Breast epithelium (tissue), 4 donors: Measurements from ENCODE around the gene KCNK4. TPM values are rescaled to one million over a fixed set of nuclear protein-coding genes. Genes with fewer than 3 reads are reported as not detected.
"Not testable (repeated sequence)": the region's sequence is repeated elsewhere in the genome, so short reads cannot be mapped to it uniquely, and the experiment has no call there.

Source experiments
- DNase-seq, 2 donors: peaks; one replicate each; pipeline ENCODE4 v3.0.0-alpha.2; 2019; ENCODE audit warnings: low spot score in 2 of 2
- H3K27ac ChIP-seq, 2 donors: fragments of 200-600 bp; sonication (generic) in 1 of 2; one replicate each; pipeline ENCODE4 v1.5.1; 2016 to 2019; ENCODE audit warnings: mild to moderate bottlenecking in 1 of 2
- H3K27me3 ChIP-seq, 2 donors: fragments of 200-600 bp; sonication (generic) in 1 of 2; one replicate each; pipeline versions ENCODE4 v1.5.1 to v1.6.0; 2017 to 2019; ENCODE audit warnings: control low read depth in 1 of 2, mild to moderate bottlenecking in 1 of 2
- H3K36me3 ChIP-seq: fragments of 200-600 bp; one replicate; pipeline ENCODE4 v1.5.1; 2019
- H3K4me1 ChIP-seq, 2 donors: fragments of 200-600 bp; sonication (generic); one replicate each; pipeline ENCODE4 v1.5.1; 2016 to 2019; ENCODE audit warnings: control low read depth in 1 of 2
- H3K4me3 ChIP-seq, 3 donors: fragments of 200-600 bp; sonication (generic); 1 replicate in 2 of 3; 2 replicates in 1 of 3; pipeline ENCODE4 v1.5.1; 2016 to 2019; ENCODE audit warnings: mild to moderate bottlenecking in 3 of 3, moderate library complexity in 2 of 3
- H3K9me3 ChIP-seq, 2 donors: fragments of 200-600 bp; sonication (generic) in 1 of 2; one replicate each; pipeline ENCODE4 v1.5.1; 2016 to 2019; ENCODE audit warnings: control low read depth in 1 of 2
- POLR2A ChIP-seq: fragments of 450-650 bp; IDR thresholded peaks from one replicate; pipeline ENCODE4 v1.6.1; 2016; ENCODE audit warnings: antibody characterized with exemption, mild to moderate bottlenecking, moderate library complexity
- POLR2AphosphoS5 ChIP-seq, 3 donors: sonication (generic); formaldehyde crosslinking; IDR thresholded peaks; one replicate each; pipeline ENCODE4 v1.6.1; 2017; ENCODE audit warnings: antibody characterized with exemption in 3 of 3
- intact Hi-C: fragments of 100-400 bp; cut with DNase I; formaldehyde crosslinking; loops from one replicate; pipeline ENCODE4 v1.15.1; 2023; ENCODE audit warnings: low total_unique reads
- total RNA-seq, 3 donors: library from RNA; depleted of rRNA; stranded (reverse); fragments of >200 nt; gene quantifications; one replicate each; pipeline ENCODE4 v1.1.0, GENCODE V29; 2016
- TF ChIP-seq, protein P1 (sequence below), 3 donors: fragments of 450-650 bp; IDR thresholded peaks; one replicate each; pipeline ENCODE4 v1.5.1; 2016 to 2017; ENCODE audit warnings: antibody characterized with exemption in 3 of 3, mild to moderate bottlenecking in 3 of 3, moderate library complexity in 3 of 3

The KCNK4 gene
- total RNA-seq, 3 donors from 2014 or later = 2.3 TPM; not detected in 2

DNA sequence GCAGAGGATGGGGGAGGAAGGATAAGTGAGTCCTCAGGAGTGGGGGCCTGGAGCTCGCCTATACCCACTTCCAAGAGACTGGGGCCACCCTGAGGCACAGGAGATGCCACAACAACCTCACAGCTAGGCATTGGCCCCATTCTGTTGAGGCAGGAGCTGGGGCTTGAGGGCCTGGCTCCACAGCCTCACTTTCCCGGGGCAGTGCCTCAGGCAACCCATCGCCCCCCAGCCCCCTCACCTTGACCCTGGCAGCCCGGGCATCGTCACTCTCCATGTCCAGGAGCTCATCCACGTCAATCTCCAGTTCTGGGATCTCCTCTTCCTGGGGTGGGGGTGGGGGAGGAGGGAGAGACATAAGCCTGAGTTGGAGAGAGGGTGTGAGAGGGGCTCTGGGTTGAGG, 46.1 kb upstream of the KCNK4 start:
- peaks cover 10 to 12% of the 10 kb centered on the region in 2 donors for H3K4me1 ChIP-seq
- no peak for DNase-seq
- no peaks in the 10 kb centered on the region for H3K27me3 ChIP-seq
- H3K36me3 ChIP-seq = no peaks in the 10 kb centered on the region
- intact Hi-C loops = no loop called here
- peak overlapping the region; percentile 3 to 91 (median 76) for H3K4me3 ChIP-seq
- H3K27ac ChIP-seq = peak overlapping the region; percentile 73 to 84
- TF ChIP-seq POLR2AphosphoS5 (IDR thresholded peaks at IDR 0.05) (no peak), POLR2A (no peak)
- TF ChIP-seq, protein P1, sequence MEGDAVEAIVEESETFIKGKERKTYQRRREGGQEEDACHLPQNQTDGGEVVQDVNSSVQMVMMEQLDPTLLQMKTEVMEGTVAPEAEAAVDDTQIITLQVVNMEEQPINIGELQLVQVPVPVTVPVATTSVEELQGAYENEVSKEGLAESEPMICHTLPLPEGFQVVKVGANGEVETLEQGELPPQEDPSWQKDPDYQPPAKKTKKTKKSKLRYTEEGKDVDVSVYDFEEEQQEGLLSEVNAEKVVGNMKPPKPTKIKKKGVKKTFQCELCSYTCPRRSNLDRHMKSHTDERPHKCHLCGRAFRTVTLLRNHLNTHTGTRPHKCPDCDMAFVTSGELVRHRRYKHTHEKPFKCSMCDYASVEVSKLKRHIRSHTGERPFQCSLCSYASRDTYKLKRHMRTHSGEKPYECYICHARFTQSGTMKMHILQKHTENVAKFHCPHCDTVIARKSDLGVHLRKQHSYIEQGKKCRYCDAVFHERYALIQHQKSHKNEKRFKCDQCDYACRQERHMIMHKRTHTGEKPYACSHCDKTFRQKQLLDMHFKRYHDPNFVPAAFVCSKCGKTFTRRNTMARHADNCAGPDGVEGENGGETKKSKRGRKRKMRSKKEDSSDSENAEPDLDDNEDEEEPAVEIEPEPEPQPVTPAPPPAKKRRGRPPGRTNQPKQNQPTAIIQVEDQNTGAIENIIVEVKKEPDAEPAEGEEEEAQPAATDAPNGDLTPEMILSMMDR (IDR thresholded peaks at IDR 0.05) = no peak
- no peaks in the 10 kb centered on the region for H3K9me3 ChIP-seq

DNA sequence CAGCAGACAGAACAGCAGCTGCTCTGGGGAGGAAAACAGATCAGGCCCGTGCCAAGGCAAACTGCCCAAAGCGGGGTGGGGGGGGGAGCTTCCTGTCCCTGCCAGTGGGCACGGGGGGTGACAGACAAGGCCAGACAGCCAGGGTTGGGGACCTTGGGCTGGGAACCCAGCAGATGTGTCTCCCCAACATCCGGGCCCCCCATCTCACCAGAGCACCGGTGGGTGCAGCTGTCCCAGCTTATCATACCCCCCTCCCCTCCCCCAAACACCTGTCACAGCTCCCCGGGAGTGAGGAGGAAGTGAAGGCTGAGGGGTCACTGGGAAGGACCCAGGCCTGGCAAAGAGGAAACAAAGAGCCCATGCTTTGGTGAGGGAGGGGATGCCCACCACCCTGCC, 45.7 kb upstream of the KCNK4 start:
- intact Hi-C loops = no loop called here
- Histone ChIP-seq H3K36me3 (no peaks in the 10 kb centered on the region), H3K4me1 (peaks cover 7 to 12% of the 10 kb centered on the region in 2 donors), H3K4me3 (peak overlapping the region; percentile 71 to 91 (median 76)), H3K27me3 (no peaks in the 10 kb centered on the region), H3K27ac (peak overlapping the region; percentile 73 to 84), H3K9me3 (no peaks in the 10 kb centered on the region)
- DNase-seq = no peak
- TF ChIP-seq POLR2A (no peak), POLR2AphosphoS5 (IDR thresholded peaks at IDR 0.05) (no peak)

DNA sequence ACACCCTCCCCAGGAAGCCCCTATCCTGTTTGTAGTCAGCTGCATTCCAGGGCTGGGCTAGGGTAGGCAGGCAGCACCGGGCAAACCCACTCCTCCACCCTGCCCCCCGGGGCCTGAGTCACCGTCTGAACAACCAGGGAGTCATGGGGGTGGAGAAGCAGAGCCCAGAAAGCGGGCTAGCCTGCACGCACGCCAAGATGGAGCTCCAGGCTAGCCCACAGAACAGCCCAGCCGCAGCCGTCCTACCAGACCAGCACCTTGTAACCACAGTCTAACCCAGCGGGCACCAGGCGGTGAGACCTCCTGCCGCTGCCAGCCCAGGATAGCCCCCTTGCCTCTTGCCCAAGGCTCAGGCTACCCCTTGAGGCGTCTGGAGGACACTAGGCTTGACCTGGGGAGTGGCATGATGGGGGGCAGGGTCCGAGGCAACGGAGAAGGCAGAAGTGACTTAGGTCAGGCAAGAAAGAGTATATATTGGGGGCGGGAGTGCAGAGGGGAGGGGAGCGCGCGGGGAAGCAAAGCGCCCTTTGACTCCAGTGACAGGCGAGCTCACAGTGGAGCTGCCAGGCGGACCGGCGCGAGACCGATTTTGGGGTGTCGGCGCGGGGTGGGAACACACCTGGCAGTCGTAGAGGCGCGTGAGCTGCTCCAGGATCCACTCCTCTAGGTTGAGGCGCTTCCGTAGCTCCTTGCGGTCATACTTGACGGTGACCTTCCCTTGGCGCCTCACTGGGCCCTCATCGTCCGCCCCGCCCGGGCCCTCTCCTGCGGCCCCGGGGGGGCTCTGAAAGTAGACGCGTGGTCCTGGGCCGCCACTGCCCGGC, 45.1 kb upstream of the KCNK4 start:
- intact Hi-C loops = no loop called here

DNA sequence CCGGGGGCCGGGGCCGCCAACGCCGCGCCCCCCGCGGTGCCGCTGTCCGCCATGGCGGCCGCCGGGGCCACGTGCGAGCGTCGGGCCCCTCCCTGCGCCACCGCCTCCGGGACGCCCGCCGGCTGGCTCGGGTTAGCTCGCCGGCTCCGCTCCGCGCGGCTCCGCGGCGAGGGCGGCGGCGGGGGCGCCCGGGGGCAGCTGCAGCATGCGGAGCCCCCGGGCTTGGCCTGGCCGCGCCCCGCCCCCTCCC, 44.6 kb upstream of the KCNK4 start:
- H3K9me3 ChIP-seq, intact Hi-C loops, H3K27me3 ChIP-seq, DNase-seq, H3K36me3 ChIP-seq: not testable (repeated sequence)
- H3K27ac ChIP-seq = peak overlapping the region; percentile 73 to 84
- H3K4me1 ChIP-seq = peaks cover 6 to 12% of the 10 kb centered on the region in 2 donors
- H3K4me3 ChIP-seq = peak overlapping the region; percentile 71 to 91 (median 76)

More for the DNA sequence above, 45.1 kb upstream of the KCNK4 start:
- no peak for TF ChIP-seq POLR2A
- peak in 1 of 3 donors; percentile 10 for TF ChIP-seq POLR2AphosphoS5 (IDR thresholded peaks at IDR 0.05)
- TF ChIP-seq, protein P1 (IDR thresholded peaks at IDR 0.05) = no peak
- peak; percentile 69 to 70 for DNase-seq
- Histone ChIP-seq H3K36me3 (no peaks in the 10 kb centered on the region), H3K4me3 (peak overlapping the region; percentile 71 to 91 (median 76)), H3K4me1 (peaks cover 6 to 12% of the 10 kb centered on the region in 2 donors), H3K27ac (peak overlapping the region; percentile 73 to 84), H3K9me3 (no peaks in the 10 kb centered on the region), H3K27me3 (no peaks in the 10 kb centered on the region)

DNA sequence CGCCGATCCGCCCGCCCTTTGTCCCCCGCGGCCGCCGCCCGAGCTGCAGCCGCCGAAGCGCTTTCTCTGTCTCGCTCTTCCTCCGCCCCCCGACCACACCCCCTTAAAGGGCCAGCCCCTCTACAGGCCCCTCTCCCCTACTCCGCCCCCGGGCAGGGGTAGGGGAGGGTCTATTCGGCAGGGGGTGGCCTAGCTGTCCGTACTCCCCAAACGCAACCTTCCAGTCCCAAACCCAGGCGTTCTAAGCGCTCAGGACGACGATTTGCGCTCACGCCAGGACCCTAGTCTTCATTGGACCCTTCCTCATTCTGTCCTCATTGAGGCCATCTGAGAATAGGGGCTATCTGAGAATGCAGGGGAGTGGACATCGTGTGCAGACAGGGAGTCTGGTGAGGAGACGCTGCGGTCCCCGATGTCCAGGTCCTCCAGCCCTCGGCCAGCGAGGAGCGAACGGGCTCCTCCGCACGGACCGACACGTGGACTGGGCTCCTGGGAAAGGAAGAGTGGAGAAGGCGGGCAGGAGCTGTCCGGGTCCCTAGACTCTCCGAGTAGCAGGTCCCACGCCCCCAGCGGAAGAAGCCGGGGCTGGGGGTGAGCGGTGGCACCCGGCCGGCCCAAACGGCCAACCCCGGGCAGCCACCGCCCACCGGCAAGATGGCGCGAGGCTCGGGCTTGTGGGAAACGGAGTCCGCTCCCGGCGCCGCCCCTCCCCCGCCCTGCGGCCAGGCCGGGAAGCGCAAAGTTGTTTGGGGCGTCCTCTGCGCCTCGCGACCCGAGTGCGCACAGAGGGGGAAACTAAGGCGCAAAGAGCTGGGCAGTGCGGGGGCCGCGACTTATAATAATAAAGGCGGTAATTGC, 44.0 kb upstream of the KCNK4 start, which contains the start of gene PPP1R14B:
Gene PPP1R14B (minus strand): TSS at position 73 of the 858 bp plus-strand sequence. CDS start 270 bp downstream, outside the sequence.
- H3K27me3 ChIP-seq = no peaks in the 10 kb centered on the region
- DNase-seq = peak; percentile 73 to 85
- H3K9me3 ChIP-seq = no peaks in the 10 kb centered on the region
- intact Hi-C loops = no loop called here
- H3K36me3 ChIP-seq = no peaks in the 10 kb centered on the region
- peak within 1 kb of the TSS; percentile 71 to 91 (median 76) for H3K4me3 ChIP-seq
- TF ChIP-seq POLR2A (no peak), POLR2AphosphoS5 (IDR thresholded peaks at IDR 0.05) (no peak)
- TF ChIP-seq, protein P1 (IDR thresholded peaks at IDR 0.05) = peak in 1 of 3 donors; percentile 21
- H3K4me1 ChIP-seq = peaks cover 10 to 16% of the 10 kb centered on the region in 2 donors
- H3K27ac ChIP-seq = peak within 1 kb of the TSS; percentile 73 to 84
